IMR-90 (cell line): ENCODE measurements around the gene PCGF5. TPM values are rescaled to one million over a fixed set of nuclear protein-coding genes. Genes with fewer than 3 reads are reported as not detected.
A peak's percentile ranks its signal among the peaks of the same experiment; 100 is the strongest.

ENCODE experiments used
- ATAC-seq: fragments of 200-7000 bp; cut with Tn5 transposase; 2 replicates; pipeline ENCODE4 v1.9.1; 2020; ENCODE audit warnings: low read depth, mild to moderate bottlenecking, moderate library complexity
- BruUV-seq: library from RNA; stranded (reverse); fragments of 400-500 nt; replicated peaks from 2 replicates; lab custom pipeline; 2021; lab: Mats Ljungman, UMichigan
- CTCF ChIA-PET: fragments of 300-600 bp; formaldehyde crosslinking; extraction: SDS; loops from one replicate; lab custom pipeline; 2021; ENCODE audit warnings: antibody characterized with exemption; lab: Yijun Ruan, JAX
- POLR2A ChIA-PET: fragments of 300-600 bp; sonication (Branson Sonifier 250); formaldehyde crosslinking; loops from one replicate; lab custom pipeline; 2022; ENCODE audit warnings: antibody characterized with exemption; ENCODE audit not compliant: unreplicated experiment; lab: Charles Lee
- DNase-seq: peaks from one replicate; pipeline ENCODE4 v3.0.0; 2013
- H2AFZ ChIP-seq: replicated peaks from 2 replicates; pipeline ENCODE3; 2013; ENCODE audit warnings: low read length, mild to moderate bottlenecking; ENCODE audit not compliant: poor library complexity
- H2AK5ac ChIP-seq: 2 replicates; pipeline ENCODE4 v1.6.1; 2013; ENCODE audit warnings: low read depth, low read length, inconsistent platforms
- H2AK9ac ChIP-seq: replicated peaks from 2 replicates; pipeline ENCODE3; 2013; ENCODE audit warnings: mild to moderate bottlenecking, low read depth, low read length, moderate library complexity; ENCODE audit not compliant: poor library complexity
- H2BK120ac ChIP-seq: 2 replicates; pipeline ENCODE4 v1.6.1; 2013; ENCODE audit warnings: low read depth, low read length, inconsistent platforms
- H2BK15ac ChIP-seq: 3 replicates; pipeline ENCODE4 v1.6.1; 2013; ENCODE audit warnings: low read depth, low read length, inconsistent platforms
- H2BK20ac ChIP-seq: 2 replicates; pipeline ENCODE4 v1.6.1; 2013; ENCODE audit warnings: low read depth, mild to moderate bottlenecking, inconsistent platforms, low read length, moderate library complexity
- H2BK5ac ChIP-seq: 2 replicates; pipeline ENCODE4 v1.6.1; 2013; ENCODE audit warnings: mild to moderate bottlenecking, low read depth, low read length, inconsistent platforms; ENCODE audit not compliant: poor library complexity, severe bottlenecking
- H3K14ac ChIP-seq: replicated peaks from 2 replicates; pipeline ENCODE4 v1.6.1; 2013; ENCODE audit warnings: low read depth, low read length, inconsistent platforms
- H3K18ac ChIP-seq: 2 replicates; pipeline ENCODE4 v1.6.1; 2013; ENCODE audit warnings: low read depth, low read length, control low read depth
- H3K23ac ChIP-seq: 2 replicates; pipeline ENCODE4 v1.6.1; 2013; ENCODE audit warnings: low read depth, low read length, inconsistent platforms
- H3K27ac ChIP-seq: 2 replicates; pipeline ENCODE4 v1.5.1; 2013; ENCODE audit warnings: mild to moderate bottlenecking, control low read depth, low read length; ENCODE audit not compliant: insufficient read depth
- H3K27me3 ChIP-seq: 2 replicates; pipeline ENCODE4 v1.6.1; 2013; ENCODE audit warnings: low read length; ENCODE audit not compliant: control insufficient read depth, insufficient read depth
- H3K36me3 ChIP-seq: 2 replicates; pipeline ENCODE4 v1.6.1; 2013; ENCODE audit warnings: low read length, mixed read lengths; ENCODE audit not compliant: control insufficient read depth, insufficient read depth
- H3K4ac ChIP-seq: 2 replicates; pipeline ENCODE4 v1.6.1; 2013; ENCODE audit warnings: low read depth, low read length, inconsistent platforms
- H3K4me1 ChIP-seq: 2 replicates; pipeline ENCODE4 v1.6.1; 2013; ENCODE audit warnings: low read length, mixed read lengths; ENCODE audit not compliant: control insufficient read depth, insufficient read depth
- H3K4me2 ChIP-seq: 2 replicates; pipeline ENCODE4 v1.6.1; 2013; ENCODE audit warnings: low read depth, mild to moderate bottlenecking, control low read depth, low read length, moderate library complexity
- H3K4me3 ChIP-seq: 2 replicates; pipeline ENCODE4 v1.5.1; 2013; ENCODE audit warnings: low read depth, mild to moderate bottlenecking, control low read depth, low read length, moderate library complexity; ENCODE audit not compliant: insufficient read depth
- H3K56ac ChIP-seq: 2 replicates; pipeline ENCODE4 v1.6.1; 2013; ENCODE audit warnings: low read length, inconsistent platforms; ENCODE audit not compliant: insufficient read depth; ENCODE audit errors: extremely low read depth
- H3K79me1 ChIP-seq, 2 experiments: 2 replicates each; pipeline ENCODE4 v1.6.1; 2013; ENCODE audit warnings: low read length in 2 of 2, inconsistent platforms in 1 of 2, low read depth in 1 of 2
- H3K9ac ChIP-seq: 2 replicates; pipeline ENCODE4 v1.6.1; 2013; ENCODE audit warnings: low read depth, low read length, control low read depth
- H3K9me1 ChIP-seq: 2 replicates; pipeline ENCODE4 v1.6.1; 2013; ENCODE audit warnings: low read length, inconsistent platforms; ENCODE audit not compliant: insufficient read depth
- H3K9me3 ChIP-seq: 2 replicates; pipeline ENCODE4 v1.6.1; 2013; ENCODE audit warnings: low read length; ENCODE audit not compliant: control insufficient read depth, insufficient read depth
- H4K20me1 ChIP-seq: 2 replicates; pipeline ENCODE4 v1.6.1; 2013; ENCODE audit warnings: low read length, inconsistent platforms; ENCODE audit not compliant: insufficient read depth
- H4K5ac ChIP-seq: 2 replicates; pipeline ENCODE4 v1.6.1; 2013; ENCODE audit warnings: mild to moderate bottlenecking, low read depth, low read length, control low read depth
- H4K8ac ChIP-seq, 2 experiments: 2 replicates each; pipeline ENCODE4 v1.6.1; 2013; ENCODE audit warnings: low read depth in 2 of 2, low read length in 2 of 2, control low read depth in 1 of 2, inconsistent platforms in 1 of 2
- H4K91ac ChIP-seq: 2 replicates; pipeline ENCODE4 v1.6.1; 2013; ENCODE audit warnings: low read depth, low read length, inconsistent platforms; ENCODE audit not compliant: insufficient read depth
- FOS ChIP-seq: fragments of 150-350 bp; IDR thresholded peaks from 2 replicates; pipeline ENCODE4 v1.6.1; 2016; ENCODE audit warnings: low read depth, low read length
- MAFK ChIP-seq: IDR thresholded peaks from 2 replicates; pipeline ENCODE4 v1.6.1; 2012; ENCODE audit warnings: low read depth, low read length, improper control_type of control experiment
- MXI1 ChIP-seq: IDR thresholded peaks from 2 replicates; pipeline ENCODE4 v1.6.1; 2012; ENCODE audit warnings: low read depth, mild to moderate bottlenecking, low read length, moderate library complexity, borderline replicate concordance
- NFE2L2 ChIP-seq: fragments of 150-350 bp; IDR thresholded peaks from 2 replicates; pipeline ENCODE4 v1.6.1; 2016; ENCODE audit warnings: low read depth, mild to moderate bottlenecking, low read length
- dilution Hi-C: fragments of 300-500 bp; cut with HindIII; formaldehyde crosslinking; loops from one replicate; pipeline ENCODE4 v1.14.3; 2018; ENCODE audit warnings: low sequenced_read_pairs; ENCODE audit not compliant: unreplicated experiment
- in situ Hi-C: fragments of 300-500 bp; cut with MboI; formaldehyde crosslinking; loops from 3 replicates; pipeline ENCODE4 v1.14.3; 2019; ENCODE audit warnings: low sequenced_read_pairs, inconsistent platforms, mixed read lengths
- intact Hi-C: fragments of 100-400 bp; cut with micrococcal nuclease; formaldehyde crosslinking; loops from 2 replicates; pipeline ENCODE4 v1.10.0; 2022
- polyA plus RNA-seq, 3 experiments: library from polyadenylated mRNA; depleted of rRNA; stranded (reverse); fragments of >200 nt; gene quantifications; 2 replicates each; pipeline ENCODE4 v1.2.3, GENCODE V29; 2012; ENCODE audit warnings: low replicate concordance in 1 of 3
- total RNA-seq: library from RNA; depleted of rRNA; stranded (reverse); fragments of >200 nt; gene quantifications from 2 replicates; pipeline ENCODE4 v1.2.3, GENCODE V29; 2012

Gene PCGF5
- total and polyA plus RNA-seq, 2 of the 4 experiments (the other 2 are of a cell fraction): 9.0 to 18.1 TPM

GRCh38 chr10:91311601-91312381, 91.3 kb downstream of the PCGF5 start:
- Histone ChIP-seq H3K9me1 (peaks cover 7% of the 10 kb centered on the region; the same call in 1 of the 2 replicates), H3K4me2 (no peak overlapping the region), H3K14ac (no peak overlapping the region), H2BK15ac (no peak overlapping the region), H3K56ac (no peak overlapping the region), H3K4ac (no peak overlapping the region), H3K4me3 (no peak overlapping the region), H2AFZ (no peak overlapping the region), H4K8ac (no peak overlapping the region), H4K5ac (no peak overlapping the region), H3K27ac (peak overlapping the region; percentile 79; the same call in 1 of the 2 replicates), H3K9me3 (no peaks in the 10 kb centered on the region), H3K23ac (no peak overlapping the region), H2BK5ac (no peak overlapping the region), H3K9ac (no peak overlapping the region), H3K79me1 (no peaks in the 10 kb centered on the region), H4K91ac (no peak overlapping the region), H3K36me3 (no peaks in the 10 kb centered on the region), H2BK120ac (no peak overlapping the region), H2AK5ac (no peak overlapping the region), H3K27me3 (peaks cover 8% of the 10 kb centered on the region; the same call in 1 of the 2 replicates), H2BK20ac (no peak overlapping the region), H4K20me1 (no peaks in the 10 kb centered on the region), H3K18ac (peak overlapping the region; percentile 56), H2AK9ac (no peak overlapping the region), H3K4me1 (peaks cover 13% of the 10 kb centered on the region)
- no TSS peak for BruUV-seq
- in situ Hi-C loops: no loop called here
- POLR2A ChIA-PET: no interaction called here
- CTCF ChIA-PET: interaction anchor here (1.3 to 1.5 kb wide), 2 partner anchors 13 kb away, joined by 3 read pairs; no protein-coding TSS in a partner anchor
- peak; percentile 59 for DNase-seq
- ATAC-seq: peak; percentile 8; the same call in 1 of the 2 replicates
- dilution Hi-C loops: no loop called here
- TF ChIP-seq MXI1: peak; percentile 54; the same call in 1 of the 2 replicates
- no peak for TF ChIP-seq FOS
- peak; percentile 49; the same call in 1 of the 2 replicates for TF ChIP-seq NFE2L2
- TF ChIP-seq MAFK: peak; percentile 69
- intact Hi-C loops: no loop called here
